Parathyroid adenoma (tissue), 2 donors: Measurements from ENCODE around the gene PLXNB2.

ENCODE experiments used
- H2AFZ ChIP-seq: fragments of 300-600 bp; sonication (generic); one replicate; pipeline ENCODE4 v1.7.0; 2017; ENCODE audit warnings: antibody characterized with exemption, mild to moderate bottlenecking
- H3K27ac ChIP-seq: fragments of 300-600 bp; sonication (generic); one replicate; pipeline ENCODE4 v1.7.0; 2017
- H3K27me3 ChIP-seq: fragments of 300-600 bp; sonication (generic); one replicate; pipeline ENCODE4 v1.7.0; 2017; ENCODE audit warnings: low read length; ENCODE audit not compliant: control insufficient read depth, insufficient read depth
- H3K36me3 ChIP-seq: fragments of 300-600 bp; sonication (generic); one replicate; pipeline ENCODE4 v1.7.0; 2017; ENCODE audit warnings: low read length; ENCODE audit not compliant: control insufficient read depth, insufficient read depth
- H3K4me1 ChIP-seq: fragments of 300-600 bp; sonication (generic); one replicate; pipeline ENCODE4 v1.7.0; 2017; ENCODE audit warnings: control low read depth
- H3K4me2 ChIP-seq: fragments of 300-600 bp; sonication (generic); one replicate; pipeline ENCODE4 v1.7.0; 2017; ENCODE audit warnings: low read length
- H3K4me3 ChIP-seq: fragments of 300-600 bp; sonication (generic); one replicate; pipeline ENCODE4 v1.7.0; 2017; ENCODE audit warnings: low read depth, low read length
- H3K79me2 ChIP-seq: fragments of 300-600 bp; sonication (generic); one replicate; pipeline ENCODE4 v1.7.0; 2017; ENCODE audit warnings: control low read depth
- H3K9ac ChIP-seq: fragments of 300-600 bp; sonication (generic); one replicate; pipeline ENCODE4 v1.7.0; 2017; ENCODE audit warnings: mild to moderate bottlenecking
- H3K9me3 ChIP-seq: fragments of 300-600 bp; sonication (generic); one replicate; pipeline ENCODE4 v1.7.0; 2017; ENCODE audit warnings: low read length; ENCODE audit not compliant: control insufficient read depth
- TF ChIP-seq, protein P1 (sequence below): fragments of 300-600 bp; sonication (generic); IDR thresholded peaks from one replicate; pipeline ENCODE4 v1.7.0; 2017; ENCODE audit warnings: antibody characterized with exemption, mild to moderate bottlenecking
- donor health status: primary hyperparathyroidism.

PLXNB2 gene

DNA sequence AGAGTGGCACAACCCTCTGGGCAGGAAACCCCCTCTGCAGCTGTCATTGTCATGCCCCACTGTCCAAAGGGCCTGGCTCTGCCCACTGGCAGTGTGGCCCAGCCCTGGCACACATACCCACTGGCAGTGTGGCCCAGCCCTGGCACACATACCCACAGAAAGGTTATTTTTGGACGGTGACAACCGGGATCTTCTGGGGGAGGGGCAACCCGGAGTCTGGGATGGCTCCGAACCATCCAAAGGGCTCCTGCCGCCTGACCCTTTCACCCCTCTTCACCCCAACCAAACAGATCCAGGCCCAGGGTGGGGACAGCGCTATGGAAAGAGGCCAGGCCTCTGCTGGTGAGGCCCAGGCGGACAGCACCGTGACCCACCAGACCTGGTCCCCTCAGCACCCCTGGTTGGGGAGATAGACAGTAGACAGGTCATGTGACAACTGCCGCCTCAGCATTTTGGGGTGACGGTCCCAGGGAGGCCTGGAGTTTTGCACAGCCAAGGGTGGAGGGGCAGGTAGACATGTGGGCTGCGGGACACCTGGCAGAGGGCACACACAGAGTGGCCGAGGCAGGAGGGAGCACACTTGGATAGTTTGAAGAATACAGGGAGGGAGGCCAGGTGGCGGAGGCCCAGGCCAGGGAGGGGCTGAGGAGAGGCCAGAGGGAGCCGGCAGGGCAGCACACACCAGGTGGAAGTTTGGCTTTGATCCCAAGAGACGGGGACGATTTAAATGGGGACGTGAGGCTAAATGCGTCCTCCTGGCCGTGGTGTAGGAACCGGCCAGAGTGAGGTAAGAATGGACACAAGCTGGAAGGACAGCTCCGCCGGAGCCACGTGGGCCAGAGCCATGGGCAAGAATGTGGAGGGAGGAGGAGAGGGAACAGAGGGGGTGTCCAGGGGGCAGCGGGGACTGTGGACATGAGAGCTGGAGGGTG lies 48.8 kb downstream of the PLXNB2 start:
- Histone ChIP-seq H3K79me2 (no peaks in the 10 kb centered on the region), H3K4me2 (no peak overlapping the region), H3K4me3 (no peak overlapping the region), H3K27ac (no peak overlapping the region), H3K4me1 (peaks cover 3% of the 10 kb centered on the region), H3K27me3 (no peaks in the 10 kb centered on the region), H3K36me3 (no peaks in the 10 kb centered on the region), H3K9ac (no peak overlapping the region), H3K9me3 (no peaks in the 10 kb centered on the region), H2AFZ (no peak overlapping the region)
- TF ChIP-seq, protein P1, sequence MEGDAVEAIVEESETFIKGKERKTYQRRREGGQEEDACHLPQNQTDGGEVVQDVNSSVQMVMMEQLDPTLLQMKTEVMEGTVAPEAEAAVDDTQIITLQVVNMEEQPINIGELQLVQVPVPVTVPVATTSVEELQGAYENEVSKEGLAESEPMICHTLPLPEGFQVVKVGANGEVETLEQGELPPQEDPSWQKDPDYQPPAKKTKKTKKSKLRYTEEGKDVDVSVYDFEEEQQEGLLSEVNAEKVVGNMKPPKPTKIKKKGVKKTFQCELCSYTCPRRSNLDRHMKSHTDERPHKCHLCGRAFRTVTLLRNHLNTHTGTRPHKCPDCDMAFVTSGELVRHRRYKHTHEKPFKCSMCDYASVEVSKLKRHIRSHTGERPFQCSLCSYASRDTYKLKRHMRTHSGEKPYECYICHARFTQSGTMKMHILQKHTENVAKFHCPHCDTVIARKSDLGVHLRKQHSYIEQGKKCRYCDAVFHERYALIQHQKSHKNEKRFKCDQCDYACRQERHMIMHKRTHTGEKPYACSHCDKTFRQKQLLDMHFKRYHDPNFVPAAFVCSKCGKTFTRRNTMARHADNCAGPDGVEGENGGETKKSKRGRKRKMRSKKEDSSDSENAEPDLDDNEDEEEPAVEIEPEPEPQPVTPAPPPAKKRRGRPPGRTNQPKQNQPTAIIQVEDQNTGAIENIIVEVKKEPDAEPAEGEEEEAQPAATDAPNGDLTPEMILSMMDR = no peak

DNA sequence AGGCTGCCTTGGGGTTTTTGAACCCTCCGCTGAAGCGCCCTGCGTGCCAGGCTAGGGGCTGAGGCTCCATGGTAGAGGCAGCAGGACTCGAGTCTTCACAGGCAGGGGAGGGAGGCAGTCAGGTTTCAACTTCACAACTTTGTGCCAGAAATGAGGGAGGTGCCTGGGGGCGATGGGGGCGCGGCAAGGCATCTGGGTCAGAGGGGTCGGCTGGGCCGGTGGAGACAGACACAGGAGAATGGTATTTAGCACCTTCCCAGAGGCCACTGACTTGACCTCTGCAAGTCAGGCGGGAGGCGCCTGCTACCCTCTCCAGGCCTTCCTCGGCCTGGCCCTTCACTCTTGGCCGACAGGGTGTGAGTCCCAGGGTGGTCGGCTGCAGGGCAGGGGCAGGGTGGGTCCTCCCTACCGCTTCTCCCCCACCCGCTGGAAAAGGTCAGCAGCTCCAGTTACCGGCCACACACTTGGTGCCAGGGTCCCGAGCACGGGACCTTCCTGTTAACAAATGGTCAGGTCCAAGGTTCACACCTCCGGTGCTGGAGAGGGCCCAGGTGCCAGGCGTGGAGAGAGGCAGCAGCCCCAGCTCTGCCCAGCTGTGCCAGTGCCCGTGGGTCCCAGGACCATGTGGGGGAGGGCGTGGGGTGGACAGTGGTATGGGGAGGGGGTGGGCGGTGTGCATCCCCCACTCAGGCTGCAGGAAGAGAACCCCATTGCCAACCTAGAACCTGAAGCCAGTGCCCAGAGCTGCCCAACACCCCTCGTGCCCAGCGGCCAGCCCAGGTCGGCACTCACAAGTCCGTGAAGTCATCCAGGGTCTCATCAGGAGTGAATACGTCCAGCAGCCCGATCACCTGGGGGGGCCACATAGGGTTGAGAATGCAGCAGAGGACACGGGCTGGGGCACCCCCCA lies 49.7 kb downstream of the PLXNB2 start:
- H3K27me3 ChIP-seq = no peaks in the 10 kb centered on the region
- TF ChIP-seq, protein P1 = no peak
- H3K4me3 ChIP-seq = no peak overlapping the region
- H3K9me3 ChIP-seq = no peaks in the 10 kb centered on the region
- H3K4me1 ChIP-seq = peaks cover 3% of the 10 kb centered on the region
- no peaks in the 10 kb centered on the region for H3K79me2 ChIP-seq
- no peak overlapping the region for H2AFZ ChIP-seq
- H3K4me2 ChIP-seq = no peak overlapping the region
- no peaks in the 10 kb centered on the region for H3K36me3 ChIP-seq
- H3K27ac ChIP-seq = no peak overlapping the region
- H3K9ac ChIP-seq = no peak overlapping the region

DNA sequence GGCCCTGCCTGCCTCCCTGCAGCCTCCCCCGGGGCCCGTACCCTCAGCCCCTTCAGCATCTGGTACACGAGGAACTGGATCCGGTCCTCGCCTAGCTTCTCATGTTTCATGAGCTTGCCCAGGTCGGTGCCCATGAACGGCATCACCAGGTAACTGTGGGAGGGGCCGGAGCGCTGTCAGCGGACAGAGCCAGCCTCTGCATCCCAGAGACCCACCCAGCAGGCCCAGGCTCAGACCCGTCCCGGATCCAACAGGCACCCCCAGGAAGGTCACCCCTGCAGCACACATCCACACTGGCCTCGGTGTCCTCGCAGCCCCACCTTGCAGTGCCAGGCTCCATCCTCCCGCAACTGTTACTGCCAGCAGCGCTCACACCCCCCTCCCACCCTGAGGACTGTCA lies 50.4 kb downstream of the PLXNB2 start:
- H3K9me3 ChIP-seq = no peaks in the 10 kb centered on the region
- H3K4me1 ChIP-seq = peaks cover under 1% of the 10 kb centered on the region
- H3K9ac ChIP-seq = no peak overlapping the region
- no peak overlapping the region for H3K4me3 ChIP-seq
- H2AFZ ChIP-seq = no peak overlapping the region
- H3K27me3 ChIP-seq = no peaks in the 10 kb centered on the region
- no peaks in the 10 kb centered on the region for H3K36me3 ChIP-seq
- TF ChIP-seq, protein P1 = no peak
- H3K27ac ChIP-seq = no peak overlapping the region
- no peak overlapping the region for H3K4me2 ChIP-seq
- H3K79me2 ChIP-seq = no peaks in the 10 kb centered on the region

DNA sequence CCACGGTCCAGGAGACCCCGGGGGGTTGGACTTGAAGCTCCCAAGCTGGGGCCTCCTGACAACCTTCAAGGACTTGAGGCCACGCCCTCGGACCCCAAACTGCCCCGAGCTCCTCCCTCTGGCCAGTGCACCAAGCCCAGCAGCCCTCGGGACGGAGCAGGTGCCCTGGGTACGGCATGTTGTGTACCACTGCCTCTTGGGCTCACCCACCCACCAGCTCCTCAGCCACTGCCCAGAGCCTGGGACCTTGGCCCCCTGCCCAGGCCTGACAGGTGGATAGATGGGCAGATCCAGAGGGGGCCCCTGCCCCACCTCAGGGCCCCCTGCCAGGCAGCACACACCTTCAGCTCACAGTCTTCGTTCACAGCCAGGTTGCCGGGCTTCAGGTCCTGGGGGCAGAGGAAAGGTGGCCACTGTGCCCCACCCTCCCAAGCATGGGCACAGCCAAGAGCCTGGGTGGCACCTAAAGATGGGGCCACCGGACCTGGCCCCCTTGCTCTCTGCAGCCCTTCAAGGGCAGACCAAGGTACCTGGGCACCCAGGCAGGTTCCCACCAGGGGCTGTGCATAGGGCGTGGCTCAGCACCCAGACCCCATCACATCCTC lies 51.1 kb downstream of the PLXNB2 start:
- Histone ChIP-seq H3K27ac (no peak overlapping the region), H2AFZ (no peak overlapping the region), H3K79me2 (no peaks in the 10 kb centered on the region), H3K4me1 (peaks cover 4% of the 10 kb centered on the region), H3K4me2 (no peak overlapping the region), H3K27me3 (no peaks in the 10 kb centered on the region), H3K36me3 (no peaks in the 10 kb centered on the region), H3K9me3 (no peaks in the 10 kb centered on the region), H3K4me3 (no peak overlapping the region), H3K9ac (no peak overlapping the region)
- TF ChIP-seq, protein P1 = no peak
